Measurements from ENCODE around the gene ADH1B. TPM values are rescaled to one million over a fixed set of nuclear protein-coding genes. Genes with fewer than 3 reads are reported as not detected.
"Not testable (repeated sequence)": the region's sequence is repeated elsewhere in the genome, so short reads cannot be mapped to it uniquely, and the experiment has no call there.

ADH1B gene
- total RNA-seq: 100 to 1,000 TPM in 4 of 5 donors, 10 to 100 TPM in 1; 52.0 to 228 (median 183) TPM
- 100 to 1,000 TPM in 2 of 3 donors, 10 to 100 TPM in 1; 69.3 to 490 (median 198) TPM for polyA plus RNA-seq
- long read RNA-seq, donor 1, full-length matches to known transcripts: 1 of 1 reads
- long read RNA-seq, donor 1, partial matches to known transcripts: 0 of 1 reads
- long read RNA-seq, donor 1, other reads (novel, unspliced or antisense): 0 of 1 reads
- long read RNA-seq, donor 2, full-length matches to known transcripts: 1 of 1 reads
- long read RNA-seq, donor 2, partial matches to known transcripts: 0 of 1 reads
- long read RNA-seq, donor 2, other reads (novel, unspliced or antisense): 0 of 1 reads
- long read RNA-seq, donor 3, full-length matches to known transcripts: 3 of 3 reads
- long read RNA-seq, donor 3, partial matches to known transcripts: 0 of 3 reads
- long read RNA-seq, donor 3, other reads (novel, unspliced or antisense): 0 of 3 reads
- long read RNA-seq, donor 4: 0 reads
- long read RNA-seq, donor 5, full-length matches to known transcripts: 2 of 2 reads
- long read RNA-seq, donor 5, partial matches to known transcripts: 0 of 2 reads
- long read RNA-seq, donor 5, other reads (novel, unspliced or antisense): 0 of 2 reads
- long read RNA-seq, donor 6, full-length matches to known transcripts: 2 of 2 reads
- long read RNA-seq, donor 6, partial matches to known transcripts: 0 of 2 reads
- long read RNA-seq, donor 6, other reads (novel, unspliced or antisense): 0 of 2 reads
- long read RNA-seq, donor 7, full-length matches to known transcripts: 3 of 3 reads
- long read RNA-seq, donor 7, partial matches to known transcripts: 0 of 3 reads
- long read RNA-seq, donor 7, other reads (novel, unspliced or antisense): 0 of 3 reads
- long read RNA-seq, donor 8, full-length matches to known transcripts: 2 of 2 reads
- long read RNA-seq, donor 8, partial matches to known transcripts: 0 of 2 reads
- long read RNA-seq, donor 8, other reads (novel, unspliced or antisense): 0 of 2 reads
- long read RNA-seq, donor 9, full-length matches to known transcripts: 4 of 4 reads
- long read RNA-seq, donor 9, partial matches to known transcripts: 0 of 4 reads
- long read RNA-seq, donor 9, other reads (novel, unspliced or antisense): 0 of 4 reads
- long read RNA-seq, donor 10: 0 reads

- intact Hi-C loops (cut with DNase I; ENCODE audit: low total_unique reads): no loop called here
- H3K27me3 ChIP-seq: no peaks in the 10 kb centered on the region
- H3K4me1 ChIP-seq: peaks cover 7 to 34% (median 17%) of the 10 kb centered on the region in 4 donors
- TF ChIP-seq POLR2AphosphoS5 (IDR thresholded peaks at IDR 0.05) (peak in 2 of 3 donors; percentile 37 to 54), EP300 (IDR thresholded peaks at IDR 0.05) (no peak)
- 28 to 47% (median 34%) methylated on average over 8 of the region's 8 CpGs for WGBS, 5 donors
- peak within 1 kb of the TSS in 4 of 5 donors; percentile 2 to 79 (median 42) for H3K27ac ChIP-seq
- peaks cover 0 to 8% (median 0%) of the 10 kb centered on the region in 4 donors for H3K36me3 ChIP-seq
- peak within 1 kb of the TSS; percentile 18 to 38 (median 24) for H3K4me3 ChIP-seq
- no peak for DNase-seq
- H3K9me3 ChIP-seq: peaks cover 0 to 3% (median 0%) of the 10 kb centered on the region in 4 donors
Observed at GRCh38 chr4:99321241-99322191, at the start of gene ADH1B. ADH1B (minus strand) TSS chr4:99321401; CDS start chr4:99321331, 70 bp downstream.

- H3K4me3 ChIP-seq; H3K4me1 ChIP-seq; H3K27ac ChIP-seq; H3K36me3 ChIP-seq; H3K27me3 ChIP-seq; intact Hi-C loops (cut with DNase I; ENCODE audit: low total_unique reads): not testable (repeated sequence)
- peaks cover 0 to 12% (median 5%) of the 10 kb centered on the region in 4 donors for H3K9me3 ChIP-seq
- 41 to 63% (median 46%) methylated on average over 2 of the region's 2 CpGs for WGBS, 5 donors
- peak in 1 of 2 donors; percentile 59 for DNase-seq
Observed at GRCh38 chr4:99367817-99368216, 46.6 kb upstream of the ADH1B start.

GRCh38 chr4:99366491-99366890, 45.3 kb upstream of the ADH1B start:
- Histone ChIP-seq H3K27ac (no peak overlapping the region), H3K4me1 (peaks cover 0 to 19% (median 0%) of the 10 kb centered on the region in 4 donors), H3K36me3 (no peaks in the 10 kb centered on the region), H3K4me3 (no peak overlapping the region), H3K27me3 (no peaks in the 10 kb centered on the region), H3K9me3 (no peaks in the 10 kb centered on the region)
- WGBS, 5 donors: 43 to 91% (median 84%) methylated on average over 1 of the region's 1 CpG
- intact Hi-C loops (cut with DNase I; ENCODE audit: low total_unique reads): no loop called here
- no peak for TF ChIP-seq POLR2AphosphoS5 (IDR thresholded peaks at IDR 0.05)
- no peak for DNase-seq

- H3K4me1 ChIP-seq: peaks cover 0 to 23% (median 2%) of the 10 kb centered on the region in 4 donors
- H3K4me3 ChIP-seq: no peak overlapping the region
- TF ChIP-seq POLR2A (IDR thresholded peaks at IDR 0.05) (no peak), CTCF (IDR thresholded peaks at IDR 0.05) (no peak), POLR2AphosphoS5 (IDR thresholded peaks at IDR 0.05) (no peak), EP300 (IDR thresholded peaks at IDR 0.05) (no peak)
- no peaks in the 10 kb centered on the region for H3K27me3 ChIP-seq
- peak overlapping the region in 2 of 5 donors; percentile 38 to 42 for H3K27ac ChIP-seq
- intact Hi-C loops (cut with DNase I; ENCODE audit: low total_unique reads): no loop called here
- no peaks in the 10 kb centered on the region for H3K36me3 ChIP-seq
- DNase-seq: no peak
- H3K9me3 ChIP-seq: peaks cover 0 to 12% (median 5%) of the 10 kb centered on the region in 4 donors
Observed at GRCh38 chr4:99362768-99363167, 41.6 kb upstream of the ADH1B start.

- DNase-seq: no peak
- Histone ChIP-seq H3K36me3 (no peaks in the 10 kb centered on the region), H3K27me3 (no peaks in the 10 kb centered on the region), H3K4me1 (peaks cover 0 to 25% (median 2%) of the 10 kb centered on the region in 4 donors), H3K4me3 (no peak overlapping the region), H3K27ac (peak overlapping the region in 2 of 5 donors; percentile 38 to 43), H3K9me3 (peaks cover 0 to 12% (median 5%) of the 10 kb centered on the region in 4 donors)
- TF ChIP-seq POLR2AphosphoS5 (IDR thresholded peaks at IDR 0.05) (no peak), POLR2A (IDR thresholded peaks at IDR 0.05) (no peak), EP300 (IDR thresholded peaks at IDR 0.05) (no peak), CTCF (IDR thresholded peaks at IDR 0.05) (no peak)
- intact Hi-C loops (cut with DNase I; ENCODE audit: low total_unique reads): no loop called here
Observed at GRCh38 chr4:99361899-99362275, 40.7 kb upstream of the ADH1B start.

Measured in stomach (tissue), 19 donors.